H9 (cell line): ENCODE results near the gene MSRB1. TPM values are rescaled to one million over a fixed set of nuclear protein-coding genes. Genes with fewer than 3 reads are reported as not detected.

ENCODE experiments used
- DNase-seq: peaks from one replicate; pipeline ENCODE4 v3.0.0-alpha.2; 2017
- H2AFZ ChIP-seq: one replicate; pipeline ENCODE4 v1.6.1; 2013; ENCODE audit warnings: mild to moderate bottlenecking, low read length, control low read depth, moderate library complexity
- H2AK5ac ChIP-seq: 2 replicates; pipeline ENCODE4 v1.6.1; 2013; ENCODE audit warnings: low read length, control low read depth, mixed read lengths; ENCODE audit not compliant: insufficient read length
- H2BK120ac ChIP-seq: one replicate; pipeline ENCODE4 v1.6.1; 2013; ENCODE audit warnings: low read depth, mild to moderate bottlenecking, low read length, control low read depth, inconsistent platforms; ENCODE audit not compliant: poor library complexity, severe bottlenecking
- H2BK12ac ChIP-seq: 2 replicates; pipeline ENCODE4 v1.6.1; 2013; ENCODE audit warnings: low read length, control low read depth, mixed read lengths, low read depth; ENCODE audit not compliant: insufficient read length
- H2BK15ac ChIP-seq: 2 replicates; pipeline ENCODE4 v1.6.1; 2013; ENCODE audit warnings: low read depth, low read length, control low read depth
- H2BK20ac ChIP-seq: one replicate; pipeline ENCODE4 v1.6.1; 2013; ENCODE audit warnings: low read depth, mild to moderate bottlenecking, low read length, control low read depth, inconsistent platforms; ENCODE audit not compliant: poor library complexity, severe bottlenecking
- H2BK5ac ChIP-seq: 2 replicates; pipeline ENCODE4 v1.6.1; 2013; ENCODE audit warnings: low read length, control low read depth, mixed read lengths; ENCODE audit not compliant: insufficient read length
- H3K14ac ChIP-seq: 2 replicates; pipeline ENCODE4 v1.6.1; 2013; ENCODE audit warnings: low read length, control low read depth; ENCODE audit not compliant: insufficient read depth
- H3K18ac ChIP-seq: 2 replicates; pipeline ENCODE4 v1.6.1; 2013; ENCODE audit warnings: low read depth, mild to moderate bottlenecking, mixed read lengths, low read length, control low read depth; ENCODE audit not compliant: insufficient read length
- H3K23ac ChIP-seq: 2 replicates; pipeline ENCODE4 v1.6.1; 2013; ENCODE audit warnings: low read length, control low read depth, mixed read lengths, low read depth; ENCODE audit not compliant: insufficient read length
- H3K23me2 ChIP-seq: 2 replicates; pipeline ENCODE4 v1.6.1; 2013; ENCODE audit warnings: low read depth, mild to moderate bottlenecking, mixed read lengths, low read length, control low read depth; ENCODE audit not compliant: insufficient read length, poor library complexity, severe bottlenecking
- H3K27ac ChIP-seq: 2 replicates; pipeline ENCODE4 v1.5.1; 2013; ENCODE audit warnings: low read length, control low read depth, mixed read lengths, low read depth; ENCODE audit not compliant: insufficient read length
- H3K27me3 ChIP-seq: 2 replicates; pipeline ENCODE4 v1.6.1; 2013; ENCODE audit warnings: low read length, control low read depth, inconsistent platforms; ENCODE audit not compliant: insufficient read depth
- H3K4ac ChIP-seq: 2 replicates; pipeline ENCODE4 v1.6.1; 2013; ENCODE audit warnings: low read depth, mild to moderate bottlenecking, control low read depth, inconsistent platforms, low read length, moderate library complexity
- H3K4me1 ChIP-seq: 2 replicates; pipeline ENCODE4 v1.6.1; 2013; ENCODE audit warnings: low read length, control low read depth, inconsistent platforms; ENCODE audit not compliant: insufficient read depth
- H3K4me2 ChIP-seq: 2 replicates; pipeline ENCODE4 v1.6.1; 2013; ENCODE audit warnings: low read length, control low read depth, mixed read lengths; ENCODE audit not compliant: insufficient read length, insufficient read depth
- H3K56ac ChIP-seq: 2 replicates; pipeline ENCODE4 v1.6.1; 2013; ENCODE audit warnings: low read depth, mild to moderate bottlenecking, mixed read lengths, low read length, control low read depth; ENCODE audit not compliant: insufficient read length
- H3K79me1 ChIP-seq: 2 replicates; pipeline ENCODE4 v1.6.1; 2013; ENCODE audit warnings: low read depth, mild to moderate bottlenecking, moderate library complexity, low read length, control low read depth, inconsistent platforms; ENCODE audit not compliant: insufficient read depth, poor library complexity, severe bottlenecking
- H3K79me2 ChIP-seq: 2 replicates; pipeline ENCODE4 v1.6.1; 2013; ENCODE audit warnings: low read length, control low read depth, inconsistent platforms; ENCODE audit not compliant: insufficient read depth
- H3K9ac ChIP-seq: 2 replicates; pipeline ENCODE4 v1.6.1; 2013; ENCODE audit warnings: low read length, control low read depth, mixed read lengths; ENCODE audit not compliant: insufficient read length; ENCODE audit errors: extremely low read depth
- H3K9me3 ChIP-seq: one replicate; pipeline ENCODE4 v1.6.1; 2013; ENCODE audit warnings: low read depth, low read length, inconsistent platforms; ENCODE audit not compliant: control insufficient read depth
- H3T11ph ChIP-seq: one replicate; pipeline ENCODE4 v1.6.1; 2013; ENCODE audit warnings: mild to moderate bottlenecking, low read length, control low read depth, inconsistent platforms
- H4K20me1 ChIP-seq: one replicate; pipeline ENCODE4 v1.6.1; 2013; ENCODE audit not compliant: control insufficient read depth, insufficient read length, insufficient read depth
- H4K5ac ChIP-seq: 2 replicates; pipeline ENCODE4 v1.6.1; 2013; ENCODE audit warnings: low read depth, mild to moderate bottlenecking, mixed read lengths, low read length, control low read depth; ENCODE audit not compliant: insufficient read length
- H4K8ac ChIP-seq: replicated peaks from 2 replicates; pipeline ENCODE4 v1.6.1; 2013; ENCODE audit warnings: low read length, control low read depth, mixed read lengths, low read depth; ENCODE audit not compliant: insufficient read length
- H4K91ac ChIP-seq: 2 replicates; pipeline ENCODE4 v1.6.1; 2013; ENCODE audit warnings: low read depth, mild to moderate bottlenecking, moderate library complexity, mixed read lengths, low read length, control low read depth; ENCODE audit not compliant: insufficient read length
- H3K27ac Mint-ChIP-seq, 3 experiments: 2 replicates in 2 of 3; 3 replicates in 1 of 3; pipeline ENCODE4 v1.8.0; 2020 to 2021; ENCODE audit warnings: mixed read lengths in 3 of 3, mild to moderate bottlenecking in 1 of 3, moderate library complexity in 1 of 3
- H3K27me3 Mint-ChIP-seq: 2 replicates; pipeline ENCODE4 v1.8.0; 2021; ENCODE audit warnings: low read depth, mild to moderate bottlenecking, moderate library complexity, mixed read lengths
- H3K36me3 Mint-ChIP-seq, 3 experiments: 2 replicates in 2 of 3; 3 replicates in 1 of 3; pipeline ENCODE4 v1.8.0; 2020 to 2021; ENCODE audit warnings: low read depth in 3 of 3, mixed read lengths in 3 of 3; ENCODE audit not compliant: insufficient read depth in 1 of 3
- H3K4me1 Mint-ChIP-seq, 2 experiments: 2 replicates each; pipeline ENCODE4 v1.8.0; 2020; ENCODE audit warnings: mixed read lengths in 2 of 2
- H3K4me3 Mint-ChIP-seq, 2 experiments: 2 replicates in 1 of 2; 3 replicates in 1 of 2; pipeline ENCODE4 v1.8.0; 2020 to 2021; ENCODE audit warnings: mild to moderate bottlenecking in 2 of 2, mixed read lengths in 2 of 2, moderate library complexity in 1 of 2
- H3K9me3 Mint-ChIP-seq, 2 experiments: 2 replicates in 1 of 2; 3 replicates in 1 of 2; pipeline ENCODE4 v1.8.0; 2020; ENCODE audit warnings: mild to moderate bottlenecking in 2 of 2, mixed read lengths in 2 of 2, moderate library complexity in 1 of 2
- WGBS: extraction: QIAGEN DNeasy Blood & Tissue Kit; methylation state at CpG from one replicate; pipeline ENCODE4 v1.1.7; 2013; ENCODE audit warnings: missing lambda C conversion rate, low lambda C conversion rate, mixed read lengths; ENCODE audit not compliant: insufficient read length; ENCODE audit errors: extremely low coverage; 5-methylcytosine and 5-hydroxymethylcytosine counted together
- total RNA-seq: library from RNA; stranded (reverse); gene quantifications from 2 replicates; pipeline ENCODE4 v1.2.1, GENCODE V29; 2021
- TF ChIP-seq, protein P1 (sequence below): fragments of 200-600 bp; sonication (generic); conservative IDR thresholded peaks from 3 replicates; pipeline ENCODE4 v1.8.0; 2021; ENCODE audit warnings: antibody characterized with exemption, mild to moderate bottlenecking

The MSRB1 gene
- total RNA-seq, 1 experiment from 2014 or later, result 25.7 TPM

DNA sequence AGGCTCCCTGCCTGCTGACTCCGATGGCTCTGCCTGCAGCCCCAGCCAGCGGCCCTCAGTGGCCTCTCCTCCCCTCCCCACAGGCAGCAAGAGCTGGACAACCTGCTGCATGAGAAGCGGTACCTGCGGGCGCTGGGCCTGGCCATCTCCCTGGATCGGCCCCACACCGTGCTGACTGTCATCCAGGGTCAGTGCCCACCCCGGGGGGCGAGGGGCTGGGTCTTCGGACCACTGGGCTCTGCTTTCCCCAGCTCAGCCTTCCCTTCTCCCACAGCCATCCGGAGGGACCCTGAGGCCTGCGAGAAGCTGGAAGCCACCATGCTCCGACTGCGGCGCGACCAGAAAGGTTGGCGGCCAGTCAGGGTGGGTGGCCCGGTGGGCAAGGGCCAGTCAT, 34.9 kb upstream of the MSRB1 start:
- Histone ChIP-seq H3K9ac (no peak overlapping the region), H3K23me2 (peaks cover 10% of the 10 kb centered on the region), H2BK15ac (no peak overlapping the region), H3K4me2 (no peak overlapping the region), H3K18ac (no peak overlapping the region), H3K79me1 (no peaks in the 10 kb centered on the region), H3K27me3 (peaks cover 22% of the 10 kb centered on the region), H2AFZ (no peak overlapping the region), H4K8ac (no peak overlapping the region), H2BK12ac (no peak overlapping the region), H3K23ac (no peak overlapping the region), H3K79me2 (peaks cover under 1% of the 10 kb centered on the region; the same call in 1 of the 2 replicates), H3K56ac (no peak overlapping the region), H2BK120ac (no peak overlapping the region), H2AK5ac (no peak overlapping the region), H4K20me1 (no peaks in the 10 kb centered on the region), H4K5ac (no peak overlapping the region), H3T11ph (no peak overlapping the region), H3K14ac (no peak overlapping the region), H3K4ac (no peak overlapping the region), H2BK5ac (no peak overlapping the region), H3K4me1 (no peaks in the 10 kb centered on the region), H3K9me3 (no peaks in the 10 kb centered on the region), H4K91ac (no peak overlapping the region), H2BK20ac (no peak overlapping the region), H3K27ac (no peak overlapping the region)
- no peaks in the 10 kb centered on the region for H3K9me3 Mint-ChIP-seq
- peaks cover 36% of the 10 kb centered on the region for H3K27me3 Mint-ChIP-seq
- peaks cover 10 to 16% of the 10 kb centered on the region in 2 experiments for H3K4me1 Mint-ChIP-seq
- peaks cover 10 to 27% (median 23%) of the 10 kb centered on the region in 3 experiments for H3K36me3 Mint-ChIP-seq
- H3K27ac Mint-ChIP-seq, result no peak overlapping the region
- TF ChIP-seq, protein P1, sequence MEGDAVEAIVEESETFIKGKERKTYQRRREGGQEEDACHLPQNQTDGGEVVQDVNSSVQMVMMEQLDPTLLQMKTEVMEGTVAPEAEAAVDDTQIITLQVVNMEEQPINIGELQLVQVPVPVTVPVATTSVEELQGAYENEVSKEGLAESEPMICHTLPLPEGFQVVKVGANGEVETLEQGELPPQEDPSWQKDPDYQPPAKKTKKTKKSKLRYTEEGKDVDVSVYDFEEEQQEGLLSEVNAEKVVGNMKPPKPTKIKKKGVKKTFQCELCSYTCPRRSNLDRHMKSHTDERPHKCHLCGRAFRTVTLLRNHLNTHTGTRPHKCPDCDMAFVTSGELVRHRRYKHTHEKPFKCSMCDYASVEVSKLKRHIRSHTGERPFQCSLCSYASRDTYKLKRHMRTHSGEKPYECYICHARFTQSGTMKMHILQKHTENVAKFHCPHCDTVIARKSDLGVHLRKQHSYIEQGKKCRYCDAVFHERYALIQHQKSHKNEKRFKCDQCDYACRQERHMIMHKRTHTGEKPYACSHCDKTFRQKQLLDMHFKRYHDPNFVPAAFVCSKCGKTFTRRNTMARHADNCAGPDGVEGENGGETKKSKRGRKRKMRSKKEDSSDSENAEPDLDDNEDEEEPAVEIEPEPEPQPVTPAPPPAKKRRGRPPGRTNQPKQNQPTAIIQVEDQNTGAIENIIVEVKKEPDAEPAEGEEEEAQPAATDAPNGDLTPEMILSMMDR, result no peak
- no CpG with 5 or more reads among the region's 18 CpGs for WGBS
- DNase-seq, result no peak
- H3K4me3 Mint-ChIP-seq, result no peak overlapping the region
